WTC11 (cell line): ENCODE results near the gene OR4D11. TPM values are rescaled to one million over a fixed set of nuclear protein-coding genes. Genes with fewer than 3 reads are reported as not detected.

Experiments
- ATAC-seq: fragments of 200-7000 bp; cut with Tn5 transposase; 2 replicates; pipeline ENCODE4 v1.10.0; 2021; ENCODE audit warnings: mild to moderate bottlenecking, moderate library complexity
- CTCF ChIA-PET: fragments of 300-600 bp; sonication (Branson Sonifier 250); formaldehyde crosslinking; loops from one replicate; lab custom pipeline; 2021; ENCODE audit warnings: antibody characterized with exemption; lab: Charles Lee
- POLR2A ChIA-PET: fragments of 350-600 bp; sonication (Branson Sonifier 250); formaldehyde crosslinking; loops from one replicate; lab custom pipeline; 2021; ENCODE audit warnings: antibody characterized with exemption; lab: Charles Lee
- DNase-seq: peaks from one replicate; pipeline ENCODE4 v3.0.0; 2021; ENCODE audit warnings: low spot score
- H3K27ac Mint-ChIP-seq: 2 replicates; pipeline ENCODE4 v1.8.0; 2021; ENCODE audit warnings: mixed read lengths
- H3K27me3 Mint-ChIP-seq: 2 replicates; pipeline ENCODE4 v1.8.0; 2021; ENCODE audit warnings: low read depth, mild to moderate bottlenecking, moderate library complexity, mixed read lengths
- H3K36me3 Mint-ChIP-seq: 2 replicates; pipeline ENCODE4 v1.8.0; 2021; ENCODE audit warnings: mixed read lengths
- H3K4me1 Mint-ChIP-seq: 2 replicates; pipeline ENCODE4 v1.8.0; 2022; ENCODE audit warnings: mixed read lengths
- H3K4me3 Mint-ChIP-seq: 2 replicates; pipeline ENCODE4 v1.8.0; 2021; ENCODE audit warnings: mild to moderate bottlenecking, moderate library complexity, mixed read lengths
- H3K9me3 Mint-ChIP-seq: 2 replicates; pipeline ENCODE4 v1.8.0; 2021; ENCODE audit warnings: mixed read lengths
- ARID4B ChIP-seq: sonication (generic); formaldehyde crosslinking; IDR thresholded peaks from 2 replicates; pipeline ENCODE4 v1.8.0; 2023; ENCODE audit warnings: missing genetic modification reagents, mild to moderate bottlenecking, borderline replicate concordance
- ATF1 ChIP-seq: sonication (generic); formaldehyde crosslinking; IDR thresholded peaks from 2 replicates; pipeline ENCODE4 v1.8.1; 2023; ENCODE audit warnings: mild to moderate bottlenecking, moderate library complexity, missing genetic modification reagents
- ATF3 ChIP-seq: sonication (generic); formaldehyde crosslinking; conservative IDR thresholded peaks from 2 replicates; pipeline ENCODE4 v1.8.1; 2022; ENCODE audit warnings: mild to moderate bottlenecking, missing genetic modification reagents
- CBFB ChIP-seq: sonication (generic); formaldehyde crosslinking; IDR thresholded peaks from 2 replicates; pipeline ENCODE4 v1.8.1; 2022; ENCODE audit warnings: mild to moderate bottlenecking, low read depth, missing genetic modification reagents
- E2F4 ChIP-seq: sonication (generic); formaldehyde crosslinking; IDR thresholded peaks from 2 replicates; pipeline ENCODE4 v1.8.1; 2022; ENCODE audit warnings: low read depth, mild to moderate bottlenecking, moderate library complexity, missing genetic modification reagents, borderline replicate concordance
- FOXK1 ChIP-seq: sonication (generic); formaldehyde crosslinking; IDR thresholded peaks from 2 replicates; pipeline ENCODE4 v1.8.0; 2022; ENCODE audit warnings: mild to moderate bottlenecking, moderate library complexity, missing genetic modification reagents
- GTF2I ChIP-seq: fragments of 250-450 bp; sonication (Bioruptor Pico); conservative IDR thresholded peaks from 2 replicates; pipeline ENCODE4 v1.4.0; 2021; ENCODE audit warnings: mild to moderate bottlenecking
- IRF1 ChIP-seq: sonication (generic); formaldehyde crosslinking; IDR thresholded peaks from 2 replicates; pipeline ENCODE4 v1.8.0; 2023; ENCODE audit warnings: missing genetic modification reagents
- MYBL2 ChIP-seq: sonication (generic); formaldehyde crosslinking; IDR thresholded peaks from 2 replicates; pipeline ENCODE4 v1.8.1; 2023; ENCODE audit warnings: mild to moderate bottlenecking, moderate library complexity, missing genetic modification reagents
- NFE2L1 ChIP-seq: sonication (generic); formaldehyde crosslinking; IDR thresholded peaks from 2 replicates; pipeline ENCODE4 v1.8.1; 2023; ENCODE audit warnings: missing genetic modification reagents
- NR3C1 ChIP-seq: sonication (generic); formaldehyde crosslinking; conservative IDR thresholded peaks from 2 replicates; pipeline ENCODE4 v1.8.1; 2023; ENCODE audit warnings: low read depth, mild to moderate bottlenecking, missing genetic modification reagents
- PRRX2 ChIP-seq: fragments of 250-450 bp; sonication (Bioruptor Pico); IDR thresholded peaks from 2 replicates; pipeline ENCODE4 v1.8.0; 2021; ENCODE audit warnings: mild to moderate bottlenecking
- SMAD4 ChIP-seq: sonication (generic); formaldehyde crosslinking; IDR thresholded peaks from 2 replicates; pipeline ENCODE4 v1.8.0; 2022; ENCODE audit warnings: mild to moderate bottlenecking, missing genetic modification reagents
- TP53 ChIP-seq: sonication (generic); formaldehyde crosslinking; IDR thresholded peaks from 2 replicates; pipeline ENCODE4 v1.8.1; 2023; ENCODE audit warnings: mild to moderate bottlenecking, missing genetic modification reagents
- ZNF138 ChIP-seq: sonication (generic); formaldehyde crosslinking; conservative IDR thresholded peaks from 2 replicates; pipeline ENCODE4 v1.8.1; 2022; ENCODE audit warnings: mild to moderate bottlenecking, moderate library complexity, missing genetic modification reagents
- ZNF263 ChIP-seq: sonication (generic); formaldehyde crosslinking; IDR thresholded peaks from 2 replicates; pipeline ENCODE4 v1.8.1; 2022; ENCODE audit warnings: low read depth, mild to moderate bottlenecking, moderate library complexity, missing genetic modification reagents
- ZNF317 ChIP-seq: sonication (generic); formaldehyde crosslinking; IDR thresholded peaks from 2 replicates; pipeline ENCODE4 v1.8.1; 2023; ENCODE audit warnings: low read depth, mild to moderate bottlenecking, moderate library complexity, missing genetic modification reagents, borderline replicate concordance
- ZNF396 ChIP-seq: fragments of 250-450 bp; sonication (Bioruptor Pico); IDR thresholded peaks from 2 replicates; pipeline ENCODE4 v1.8.0; 2021; ENCODE audit warnings: mild to moderate bottlenecking, moderate library complexity, borderline replicate concordance
- ZNF423 ChIP-seq: fragments of 250-450 bp; sonication (Bioruptor Pico); IDR thresholded peaks from 2 replicates; pipeline ENCODE4 v2.1.2; 2022; ENCODE audit warnings: mild to moderate bottlenecking, moderate library complexity
- ZNF425 ChIP-seq: fragments of 250-450 bp; sonication (Bioruptor Pico); conservative IDR thresholded peaks from 2 replicates; pipeline ENCODE4 v1.9.0; 2021; ENCODE audit warnings: mild to moderate bottlenecking
- total RNA-seq: library from RNA; stranded (reverse); gene quantifications from 3 replicates; pipeline ENCODE4 v1.2.3, GENCODE V29; 2021
- TF ChIP-seq, protein P1 (sequence below): sonication (generic); formaldehyde crosslinking; IDR thresholded peaks from 2 replicates; pipeline ENCODE4 v1.8.1; 2023; ENCODE audit warnings: mild to moderate bottlenecking, missing genetic modification reagents

Gene OR4D11
- total RNA-seq, 1 experiment from 2014 or later = not detected

DNA sequence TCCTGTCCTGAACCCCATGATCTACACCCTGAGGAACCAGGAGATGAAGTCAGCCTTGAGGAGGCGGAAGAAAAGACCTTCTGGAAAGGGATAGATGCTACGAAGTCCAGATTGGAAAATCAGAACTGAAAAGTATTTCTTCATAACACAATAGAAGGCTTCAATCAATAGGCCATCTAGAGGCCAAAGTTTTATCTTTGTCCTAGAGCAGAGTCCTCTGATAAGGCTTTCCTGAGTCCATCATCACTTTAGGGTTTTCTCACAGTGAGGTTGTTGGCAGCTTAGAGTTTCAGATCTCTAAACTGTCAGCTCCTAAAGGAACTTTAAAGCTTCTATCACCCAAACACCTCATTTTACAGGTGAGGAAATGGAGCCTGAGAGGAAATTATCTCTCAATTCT is 29.2 kb downstream of the OR4D11 start (continued):
- TF ChIP-seq ZNF317 (CRISPR knock-in tag) (no peak), ZNF396 (CRISPR knock-in tag) (no peak), SMAD4 (CRISPR knock-in tag) (no peak), ATF1 (no peak), ZNF423 (no peak)
- TF ChIP-seq, all 79 proteins: peak for 0

DNA sequence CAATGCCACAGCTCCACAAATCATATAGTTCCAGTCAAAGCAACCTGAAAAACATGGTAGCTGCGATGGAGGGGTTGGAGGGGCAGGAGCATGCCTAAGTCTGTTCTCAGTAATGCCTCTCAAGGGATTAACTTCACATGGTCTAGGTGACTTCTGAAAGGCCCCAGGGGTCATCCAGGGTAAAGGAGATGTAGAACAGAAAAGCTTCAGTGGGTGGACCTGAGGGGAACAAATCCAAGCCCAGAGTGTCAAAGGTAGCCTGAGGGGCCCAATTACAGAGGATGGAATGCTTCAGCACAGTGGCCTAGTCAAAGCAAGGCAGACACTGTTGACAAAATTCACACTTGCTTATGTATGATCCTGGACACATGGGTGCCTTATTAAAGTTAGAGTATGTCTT is 31.3 kb downstream of the OR4D11 start:
- DNase-seq (no peak), ATAC-seq (no peak)
- ChIA-PET POLR2A (no interaction called here), CTCF (interaction anchor here (1.2 kb wide), 1 partner anchor 146 kb away, joined by 4 read pairs; no protein-coding TSS in a partner anchor)
- no peak for TF ChIP-seq ARID4B
- no peak for TF ChIP-seq ZNF425 (CRISPR knock-in tag)
- TF ChIP-seq E2F4 (CRISPR knock-in tag) = no peak
- no peak for TF ChIP-seq ATF3 (CRISPR knock-in tag)
- TF ChIP-seq NFE2L1 (CRISPR knock-in tag) = no peak
- TF ChIP-seq IRF1 (CRISPR knock-in tag) = no peak
- no peak for TF ChIP-seq ZNF396 (CRISPR knock-in tag)
- no peak for TF ChIP-seq ZNF423
- no peak for TF ChIP-seq ZNF263 (CRISPR knock-in tag)
- no peak for TF ChIP-seq GTF2I (CRISPR knock-in tag)
- no peak for TF ChIP-seq NR3C1 (CRISPR knock-in tag)
- TF ChIP-seq FOXK1 = no peak
- no peak for TF ChIP-seq CBFB (CRISPR knock-in tag)
- TF ChIP-seq PRRX2 = no peak
- TF ChIP-seq MYBL2 = no peak
- TF ChIP-seq ZNF138 (CRISPR knock-in tag) = no peak
- TF ChIP-seq, protein P1, sequence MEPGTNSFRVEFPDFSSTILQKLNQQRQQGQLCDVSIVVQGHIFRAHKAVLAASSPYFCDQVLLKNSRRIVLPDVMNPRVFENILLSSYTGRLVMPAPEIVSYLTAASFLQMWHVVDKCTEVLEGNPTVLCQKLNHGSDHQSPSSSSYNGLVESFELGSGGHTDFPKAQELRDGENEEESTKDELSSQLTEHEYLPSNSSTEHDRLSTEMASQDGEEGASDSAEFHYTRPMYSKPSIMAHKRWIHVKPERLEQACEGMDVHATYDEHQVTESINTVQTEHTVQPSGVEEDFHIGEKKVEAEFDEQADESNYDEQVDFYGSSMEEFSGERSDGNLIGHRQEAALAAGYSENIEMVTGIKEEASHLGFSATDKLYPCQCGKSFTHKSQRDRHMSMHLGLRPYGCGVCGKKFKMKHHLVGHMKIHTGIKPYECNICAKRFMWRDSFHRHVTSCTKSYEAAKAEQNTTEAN (CRISPR knock-in tag) = no peak
- TF ChIP-seq TP53 (CRISPR knock-in tag) = no peak
- Mint-ChIP-seq H3K9me3 (peaks cover 10% of the 10 kb centered on the region), H3K27me3 (no peaks in the 10 kb centered on the region), H3K27ac (no peak overlapping the region), H3K4me1 (peaks cover 7% of the 10 kb centered on the region), H3K4me3 (no peak overlapping the region), H3K36me3 (no peaks in the 10 kb centered on the region)
